Tibial nerve (tissue), 4 donors: ENCODE measurements around the gene PPP1R1B.

Source experiments
- CTCF ChIP-seq, 5 experiments: fragments of 200-600 bp in 3 of 5; fragments of 450-650 bp in 2 of 5; sonication (generic) in 3 of 5; IDR thresholded peaks; one replicate each; pipeline ENCODE4 v1.5.1; 2016 to 2019; ENCODE audit warnings: antibody characterized with exemption in 5 of 5, mild to moderate bottlenecking in 3 of 5, moderate library complexity in 2 of 5
- EP300 ChIP-seq, 2 donors: sonication (generic); formaldehyde crosslinking; IDR thresholded peaks; one replicate each; pipeline ENCODE4 v1.6.1; 2017; ENCODE audit warnings: antibody characterized with exemption in 2 of 2, mild to moderate bottlenecking in 1 of 2
- POLR2A ChIP-seq, 2 donors: fragments of 450-650 bp; IDR thresholded peaks; one replicate each; pipeline ENCODE4 v1.6.1; 2017; ENCODE audit warnings: antibody characterized with exemption in 2 of 2, mild to moderate bottlenecking in 2 of 2, moderate library complexity in 2 of 2

- TF ChIP-seq CTCF (IDR thresholded peaks at IDR 0.05) (no peak), POLR2A (IDR thresholded peaks at IDR 0.05) (no peak), EP300 (IDR thresholded peaks at IDR 0.05) (no peak)
These were observed 46.7 kb upstream of the PPP1R1B start for GRCh38 chr17:39580082-39580468.
